Endodermal cell (in vitro differentiated cells): ENCODE data around the gene OSBPL8. TPM values are rescaled to one million over a fixed set of nuclear protein-coding genes. Genes with fewer than 3 reads are reported as not detected.

Experiments used
- DNase-seq: peaks from one replicate; pipeline ENCODE4 v3.0.0-alpha.2; 2017
- H3K27ac ChIP-seq: 2 replicates; pipeline ENCODE4 v1.5.1; 2013; ENCODE audit warnings: mild to moderate bottlenecking, low read depth, low read length, moderate library complexity
- H3K27me3 ChIP-seq: 2 replicates; pipeline ENCODE4 v1.6.1; 2013; ENCODE audit warnings: mild to moderate bottlenecking, low read length, moderate library complexity; ENCODE audit not compliant: insufficient read depth, control insufficient read depth, poor library complexity, severe bottlenecking
- H3K36me3 ChIP-seq: 2 replicates; pipeline ENCODE4 v1.7.0; 2013; ENCODE audit warnings: mild to moderate bottlenecking, low read length, moderate library complexity; ENCODE audit not compliant: control insufficient read depth, insufficient read depth
- H3K4me1 ChIP-seq: one replicate; pipeline ENCODE4 v1.7.0; 2013; ENCODE audit warnings: low read length; ENCODE audit not compliant: control insufficient read depth, insufficient read depth
- H3K4me3 ChIP-seq: 2 replicates; pipeline ENCODE4 v1.5.1; 2013; ENCODE audit warnings: mild to moderate bottlenecking, low read length, moderate library complexity
- H3K9ac ChIP-seq: 2 replicates; pipeline ENCODE4 v1.6.1; 2013; ENCODE audit warnings: mild to moderate bottlenecking, low read length, moderate library complexity; ENCODE audit not compliant: poor library complexity, severe bottlenecking; ENCODE audit errors: extremely low read depth
- H3K9me3 ChIP-seq: 2 replicates; pipeline ENCODE4 v1.6.1; 2013; ENCODE audit warnings: mild to moderate bottlenecking, low read length, moderate library complexity; ENCODE audit not compliant: control insufficient read depth
- H3K27ac Mint-ChIP-seq: 2 replicates; pipeline ENCODE4 v1.8.0; 2020; ENCODE audit warnings: mixed read lengths
- H3K27me3 Mint-ChIP-seq: 2 replicates; pipeline ENCODE4 v1.8.0; 2021; ENCODE audit warnings: mild to moderate bottlenecking, mixed read lengths; ENCODE audit not compliant: insufficient read depth
- H3K36me3 Mint-ChIP-seq: 2 replicates; pipeline ENCODE4 v1.8.0; 2020; ENCODE audit warnings: low read depth, mixed read lengths
- H3K4me1 Mint-ChIP-seq: 2 replicates; pipeline ENCODE4 v1.8.0; 2020; ENCODE audit warnings: mixed read lengths
- H3K4me3 Mint-ChIP-seq: 2 replicates; pipeline ENCODE4 v1.8.0; 2020; ENCODE audit warnings: mild to moderate bottlenecking, moderate library complexity, mixed read lengths
- H3K9me3 Mint-ChIP-seq: 2 replicates; pipeline ENCODE4 v1.8.0; 2020; ENCODE audit warnings: mild to moderate bottlenecking, mixed read lengths
- CTCF ChIP-seq: fragments of 200-600 bp; sonication (generic); conservative IDR thresholded peaks from 2 replicates; pipeline ENCODE4 v1.5.0; 2021; ENCODE audit warnings: antibody characterized with exemption, mild to moderate bottlenecking
- WGBS, 2 experiments: methylation state at CpG; one replicate each; pipeline versions ENCODE4 v1.1.5 to v1.1.7; 2013; ENCODE audit warnings: missing lambda C conversion rate in 2 of 2, mixed read lengths in 1 of 2; ENCODE audit not compliant: insufficient coverage in 1 of 2, insufficient read length in 1 of 2; 5-methylcytosine and 5-hydroxymethylcytosine counted together
- total RNA-seq, 2 donors: library from RNA; stranded (reverse); fragmentation: NEBNext Ultra II Directional in 1 of 2; extraction: Animal tissue kit (Norgen Biotek cat#: 25700) in 1 of 2; gene quantifications; 2 replicates in 1 of 2; 3 replicates in 1 of 2; pipeline ENCODE4 v1.2.1, GENCODE V29; 2021

The OSBPL8 gene
- total RNA-seq, 2 donors from 2014 or later, result 44.0 to 58.8 TPM

DNA sequence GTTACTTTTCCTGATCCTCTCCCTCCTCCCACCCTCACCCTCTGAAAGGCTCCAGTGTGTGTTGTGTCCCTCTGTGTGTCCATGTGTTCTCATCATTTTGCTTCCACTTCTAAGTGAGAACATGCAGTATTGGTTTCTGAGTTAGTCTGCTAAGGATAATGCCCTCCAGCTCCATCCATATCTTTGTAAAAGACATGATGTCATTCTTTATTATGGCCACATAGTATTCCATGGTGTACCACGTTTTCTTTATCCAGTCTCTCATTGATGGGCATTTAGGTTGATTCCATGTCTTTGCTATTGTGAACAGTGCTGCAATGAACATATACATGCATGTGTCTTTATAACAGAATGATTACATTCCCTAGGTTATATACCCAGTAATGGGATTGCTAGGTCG, 159.4 kb downstream of the OSBPL8 start:
- Mint-ChIP-seq H3K4me1 (no peaks in the 10 kb centered on the region), H3K27ac (no peak overlapping the region), H3K36me3 (peaks cover 12% of the 10 kb centered on the region), H3K4me3 (no peak overlapping the region), H3K27me3 (no peaks in the 10 kb centered on the region), H3K9me3 (no peaks in the 10 kb centered on the region)
- no peaks in the 10 kb centered on the region for H3K27me3 ChIP-seq
- no peak for DNase-seq
- no peak overlapping the region for H3K27ac ChIP-seq
- no peak for TF ChIP-seq CTCF
- H3K4me3 ChIP-seq, result no peak overlapping the region
- H3K4me1 ChIP-seq, result no peaks in the 10 kb centered on the region
- no peak overlapping the region for H3K9ac ChIP-seq
- peaks cover 10% of the 10 kb centered on the region for H3K36me3 ChIP-seq
- 90 to 100% methylated on average over 1 of the region's 2 CpGs for WGBS, 2 experiments
- H3K9me3 ChIP-seq, result no peaks in the 10 kb centered on the region

DNA sequence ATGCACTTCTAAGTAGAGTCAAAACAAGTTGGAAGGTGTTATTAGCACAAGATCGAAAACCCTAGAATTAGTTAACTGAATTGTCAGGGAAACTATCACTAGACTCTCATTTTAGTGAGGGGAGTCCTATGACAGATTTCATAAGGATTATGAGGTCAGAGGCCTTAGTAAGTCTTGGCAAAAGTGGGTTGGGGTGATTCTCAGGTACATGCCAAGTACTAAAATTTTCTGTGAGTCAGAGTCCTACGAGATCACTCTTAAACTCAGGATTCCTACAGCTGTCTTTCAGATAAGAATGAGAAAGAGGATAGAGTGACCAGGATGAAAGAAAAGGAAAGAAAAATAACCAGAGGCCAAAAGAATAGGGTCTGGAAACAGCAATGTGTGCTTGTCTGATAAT, 160.5 kb downstream of the OSBPL8 start:
- no peak overlapping the region for H3K9ac ChIP-seq
- no peaks in the 10 kb centered on the region for H3K4me1 ChIP-seq
- H3K27me3 Mint-ChIP-seq, result no peaks in the 10 kb centered on the region
- WGBS, 2 experiments, result 94% methylated on average over 2 of the region's 2 CpGs; no CpG with 5 or more reads in 1 of the 2 experiments
- H3K27ac ChIP-seq, result no peak overlapping the region
- H3K36me3 ChIP-seq, result peaks cover 13% of the 10 kb centered on the region
- no peak overlapping the region for H3K4me3 Mint-ChIP-seq
- no peak overlapping the region for H3K27ac Mint-ChIP-seq
- no peaks in the 10 kb centered on the region for H3K9me3 ChIP-seq
- no peak for TF ChIP-seq CTCF
- H3K36me3 Mint-ChIP-seq, result peaks cover 14% of the 10 kb centered on the region
- no peak for DNase-seq
- no peaks in the 10 kb centered on the region for H3K27me3 ChIP-seq
- no peak overlapping the region for H3K4me3 ChIP-seq
- H3K9me3 Mint-ChIP-seq, result no peaks in the 10 kb centered on the region
- H3K4me1 Mint-ChIP-seq, result no peaks in the 10 kb centered on the region

DNA sequence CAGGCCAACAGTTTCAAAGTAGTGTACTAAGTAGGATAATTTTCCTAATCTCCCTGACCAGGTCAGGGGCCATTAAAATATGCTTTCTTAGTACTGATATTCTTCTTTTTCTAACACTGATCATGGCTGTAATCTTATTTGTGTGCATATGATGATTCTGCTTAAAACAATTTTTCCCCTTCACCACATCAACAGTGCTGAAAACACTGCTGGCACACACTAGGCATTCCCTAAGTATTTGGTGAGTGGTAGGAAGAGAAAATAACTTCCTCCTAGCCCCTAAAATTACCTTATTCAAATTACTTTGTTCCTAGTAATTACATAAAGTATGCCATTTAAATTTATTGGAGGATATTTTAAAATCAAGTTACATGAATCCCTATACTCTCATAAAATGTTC, 161.5 kb downstream of the OSBPL8 start:
- no peak for TF ChIP-seq CTCF
- Mint-ChIP-seq H3K27me3 (no peaks in the 10 kb centered on the region), H3K4me1 (no peaks in the 10 kb centered on the region), H3K9me3 (no peaks in the 10 kb centered on the region), H3K27ac (no peak overlapping the region), H3K4me3 (no peak overlapping the region), H3K36me3 (peaks cover 15% of the 10 kb centered on the region)
- Histone ChIP-seq H3K4me1 (no peaks in the 10 kb centered on the region), H3K9ac (no peak overlapping the region), H3K36me3 (peaks cover 13% of the 10 kb centered on the region), H3K9me3 (no peaks in the 10 kb centered on the region), H3K4me3 (no peak overlapping the region), H3K27me3 (no peaks in the 10 kb centered on the region), H3K27ac (no peak overlapping the region)
- DNase-seq, result no peak
